ENCODE data around the gene STARD10. TPM values are rescaled to one million over a fixed set of nuclear protein-coding genes. Genes with fewer than 3 reads are reported as not detected.

STARD10 gene
- polyA plus RNA-seq, 2 of the 4 experiments (the other 2 are of a cell fraction) = 21.2 to 23.2 TPM

DNA sequence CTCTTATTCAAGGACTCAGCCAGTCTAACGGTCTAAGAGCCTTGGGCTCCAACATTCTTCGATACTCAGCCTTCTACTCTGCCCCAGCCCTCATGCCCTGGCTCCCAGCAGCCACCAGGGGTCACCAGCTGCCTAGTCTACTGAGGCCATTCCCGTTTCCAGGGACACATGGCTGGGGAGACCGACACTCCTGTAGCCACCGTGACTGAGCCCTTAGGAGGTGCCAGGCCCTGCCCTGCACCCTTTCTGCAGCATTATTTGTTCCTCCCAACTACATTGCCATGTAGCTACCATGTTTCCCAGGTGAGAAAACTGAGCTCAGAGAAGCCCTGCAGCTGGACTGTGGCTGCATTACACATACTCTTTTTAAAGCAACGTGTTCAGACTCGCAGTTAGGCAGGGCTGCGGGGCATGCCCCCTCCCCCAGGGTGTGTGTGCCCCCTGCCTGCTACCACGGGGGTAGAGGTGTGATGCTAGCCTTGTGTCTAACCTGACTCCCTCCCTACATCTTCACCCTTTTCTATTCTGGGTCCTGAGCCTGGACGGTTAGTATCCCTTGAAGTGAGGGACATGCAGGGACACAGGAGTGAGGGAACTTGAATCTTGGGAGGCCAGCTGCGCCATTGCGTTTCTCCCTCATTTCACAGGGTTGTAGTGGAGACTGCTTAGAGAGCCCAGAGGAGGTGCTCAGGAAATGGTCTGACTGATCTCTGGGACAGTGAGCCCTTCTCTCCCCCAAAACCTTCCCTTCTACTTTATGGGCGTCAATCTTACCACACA lies 37.9 kb upstream of the STARD10 start:
- ChIA-PET POLR2A (interaction anchor here (1.2 to 1.4 kb wide), 2 partner anchors 9 to 311 kb away, joined by 3 read pairs; partner anchors contain the start of gene FCHSD2), CTCF (interaction anchor here (0.6 to 15.7 kb wide), 64 partner anchors 9 to 1084 kb away, joined by 3 to 339 read pairs (median 4); partner anchors contain the start of genes FCHSD2, P2RY2 and STARD10)
- Histone ChIP-seq H3K4me3 (no peak overlapping the region), H3K4me2 (peak overlapping the region; percentile 20; the same call in 1 of the 3 replicates), H3K27ac (peak overlapping the region; percentile 32 to 75; a peak in 4 of 6 replicates), H3K4me1 (peaks cover 4% of the 10 kb centered on the region; the same call in 2 of the 3 replicates), H3K9me3 (no peaks in the 10 kb centered on the region)
- 52% methylated on average over 13 of the region's 13 CpGs for WGBS (ENCODE audit: missing lambda C conversion rate)
- FAIRE-seq = peak; percentile 67
- DNase-seq (ENCODE audit: low read depth in 1 of 2, low spot score in 1 of 2) = peak; percentile 74 to 77
- TF ChIP-seq, protein P1, sequence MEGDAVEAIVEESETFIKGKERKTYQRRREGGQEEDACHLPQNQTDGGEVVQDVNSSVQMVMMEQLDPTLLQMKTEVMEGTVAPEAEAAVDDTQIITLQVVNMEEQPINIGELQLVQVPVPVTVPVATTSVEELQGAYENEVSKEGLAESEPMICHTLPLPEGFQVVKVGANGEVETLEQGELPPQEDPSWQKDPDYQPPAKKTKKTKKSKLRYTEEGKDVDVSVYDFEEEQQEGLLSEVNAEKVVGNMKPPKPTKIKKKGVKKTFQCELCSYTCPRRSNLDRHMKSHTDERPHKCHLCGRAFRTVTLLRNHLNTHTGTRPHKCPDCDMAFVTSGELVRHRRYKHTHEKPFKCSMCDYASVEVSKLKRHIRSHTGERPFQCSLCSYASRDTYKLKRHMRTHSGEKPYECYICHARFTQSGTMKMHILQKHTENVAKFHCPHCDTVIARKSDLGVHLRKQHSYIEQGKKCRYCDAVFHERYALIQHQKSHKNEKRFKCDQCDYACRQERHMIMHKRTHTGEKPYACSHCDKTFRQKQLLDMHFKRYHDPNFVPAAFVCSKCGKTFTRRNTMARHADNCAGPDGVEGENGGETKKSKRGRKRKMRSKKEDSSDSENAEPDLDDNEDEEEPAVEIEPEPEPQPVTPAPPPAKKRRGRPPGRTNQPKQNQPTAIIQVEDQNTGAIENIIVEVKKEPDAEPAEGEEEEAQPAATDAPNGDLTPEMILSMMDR (IDR thresholded peaks at IDR 0.05) = peak; percentile 90
- TF ChIP-seq, protein P2, sequence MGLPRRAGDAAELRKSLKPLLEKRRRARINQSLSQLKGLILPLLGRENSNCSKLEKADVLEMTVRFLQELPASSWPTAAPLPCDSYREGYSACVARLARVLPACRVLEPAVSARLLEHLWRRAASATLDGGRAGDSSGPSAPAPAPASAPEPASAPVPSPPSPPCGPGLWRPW (IDR thresholded peaks at IDR 0.05) = no peak
- TF ChIP-seq CHD2 (IDR thresholded peaks at IDR 0.05; ENCODE audit: low read length, partially characterized antibody) (no peak), MYC (IDR thresholded peaks at IDR 0.05; ENCODE audit: borderline replicate concordance, low read length) (peak; percentile 45; the same call in 1 of the 2 replicates), RAD21 (conservative IDR thresholded peaks at IDR 0.05 in 1 of 2, IDR thresholded peaks at IDR 0.05 in 1 of 2) (peak; percentile 95 to 97), SMC3 (IDR thresholded peaks at IDR 0.05) (peak; percentile 95)
- TF ChIP-seq, protein P3, sequence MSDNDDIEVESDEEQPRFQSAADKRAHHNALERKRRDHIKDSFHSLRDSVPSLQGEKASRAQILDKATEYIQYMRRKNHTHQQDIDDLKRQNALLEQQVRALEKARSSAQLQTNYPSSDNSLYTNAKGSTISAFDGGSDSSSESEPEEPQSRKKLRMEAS (IDR thresholded peaks at IDR 0.05) = peak; percentile 70; the same call in 1 of the 2 replicates
- peak; percentile 93 to 96 for ATAC-seq

DNA sequence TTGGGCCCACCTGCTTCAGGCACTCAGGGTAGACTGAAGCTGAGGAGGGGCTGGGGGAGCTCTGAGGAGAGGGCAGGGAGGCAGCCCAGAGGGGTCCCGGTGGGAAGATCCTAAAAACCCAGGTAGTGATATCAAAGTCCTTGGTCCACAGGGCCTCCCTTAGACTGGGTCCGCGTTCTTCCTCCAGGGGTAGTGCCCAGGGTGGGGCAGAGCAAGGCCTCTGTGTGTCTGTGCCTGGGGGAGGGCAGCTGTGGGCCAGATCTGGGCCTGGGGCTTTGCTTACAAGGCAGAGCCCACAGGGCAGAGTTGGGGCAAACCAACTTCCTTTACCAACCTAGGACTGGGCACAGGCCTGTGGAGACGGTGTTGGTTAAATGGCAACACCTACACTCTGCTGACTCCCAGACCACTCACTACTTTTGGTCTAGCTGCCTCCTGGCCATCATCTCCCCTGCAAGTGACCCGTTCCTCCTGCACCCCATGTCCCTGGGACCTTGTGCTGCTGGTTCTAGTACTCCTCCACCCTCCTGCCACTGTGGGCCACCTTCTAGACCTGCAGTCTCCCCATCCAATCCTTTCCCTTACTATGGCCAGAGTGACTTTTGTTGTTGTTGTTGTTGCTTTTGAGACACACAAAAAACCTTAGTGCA lies 36.2 kb upstream of the STARD10 start:
- no peak for TF ChIP-seq FOSB (CRISPR knock-in tag; IDR thresholded peaks at IDR 0.05)
- Histone ChIP-seq H3K4me1 (peaks cover 4% of the 10 kb centered on the region; the same call in 2 of the 3 replicates), H3K4me2 (no peak overlapping the region), H3K27ac (no peak overlapping the region), H3K4me3 (no peak overlapping the region), H3K9me3 (no peaks in the 10 kb centered on the region)
- FAIRE-seq = no peak
- POLR2A ChIA-PET = no interaction called here
- no peak for ATAC-seq
- CTCF ChIA-PET = interaction anchor here (0.7 to 15.7 kb wide), 17 partner anchors 7 to 477 kb away, joined by 3 to 339 read pairs (median 23); partner anchors contain the start of genes ATG16L2 and FCHSD2
- whole genome bisulfite sequencing (ENCODE audit: missing lambda C conversion rate) = 84% methylated on average over 5 of the region's 5 CpGs
- no peak for DNase-seq (ENCODE audit: low read depth in 1 of 2, low spot score in 1 of 2)

DNA sequence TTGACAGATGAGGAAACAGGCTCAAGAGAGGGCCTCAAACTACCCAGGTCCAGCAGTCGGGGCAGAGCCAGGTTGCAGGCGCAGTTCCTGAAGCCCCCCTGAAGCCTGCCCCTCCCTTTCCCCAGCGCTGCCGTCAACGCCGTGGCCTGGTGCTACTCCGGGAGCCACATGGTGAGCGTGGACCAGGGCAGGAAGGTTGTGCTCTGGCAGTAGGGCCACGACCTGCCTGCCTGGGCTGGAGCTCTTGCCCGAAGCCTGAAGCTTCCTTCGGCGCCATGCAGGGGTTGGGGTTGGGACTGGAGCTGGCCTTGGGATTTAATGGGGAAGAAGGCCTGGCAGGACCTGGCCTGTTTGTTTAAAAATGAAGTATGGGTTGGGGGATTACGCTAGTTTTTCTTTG lies 35.3 kb upstream of the STARD10 start:
- WGBS (ENCODE audit: missing lambda C conversion rate) = 99% methylated on average over 10 of the region's 13 CpGs
- DNase-seq (ENCODE audit: low read depth in 1 of 2, low spot score in 1 of 2) = no peak
- Histone ChIP-seq H3K4me1 (peaks cover 4% of the 10 kb centered on the region; the same call in 2 of the 3 replicates), H3K4me2 (no peak overlapping the region), H3K27ac (no peak overlapping the region), H3K9me3 (no peaks in the 10 kb centered on the region), H3K4me3 (no peak overlapping the region)
- ChIA-PET POLR2A (no interaction called here), CTCF (interaction anchor here (0.7 to 15.7 kb wide), 11 partner anchors 9 to 459 kb away, joined by 3 to 339 read pairs (median 30); partner anchors contain the start of gene ATG16L2)
- TF ChIP-seq JUNB (IDR thresholded peaks at IDR 0.05) (no peak), FOXS1 (CRISPR knock-in tag; IDR thresholded peaks at IDR 0.05) (no peak), NFE2L2 (conservative IDR thresholded peaks at IDR 0.05; ENCODE audit: low read length) (no peak), ESRRA (IDR thresholded peaks at IDR 0.05; ENCODE audit: borderline replicate concordance, low read length) (no peak), CHD4 (IDR thresholded peaks at IDR 0.05; ENCODE audit: borderline replicate concordance) (no peak), ZSCAN20 (CRISPR knock-in tag; IDR thresholded peaks at IDR 0.05) (no peak), BHLHE40 (IDR thresholded peaks at IDR 0.05; ENCODE audit: low read depth, low read length) (no peak), HOXB5 (CRISPR knock-in tag; IDR thresholded peaks at IDR 0.05) (no peak), MAZ (IDR thresholded peaks at IDR 0.05; ENCODE audit: borderline replicate concordance, low read depth, low read length) (no peak), TP53 (CRISPR knock-in tag; IDR thresholded peaks at IDR 0.05) (no peak), EHF (CRISPR knock-in tag; IDR thresholded peaks at IDR 0.05) (no peak)
- TF ChIP-seq, protein P4, sequence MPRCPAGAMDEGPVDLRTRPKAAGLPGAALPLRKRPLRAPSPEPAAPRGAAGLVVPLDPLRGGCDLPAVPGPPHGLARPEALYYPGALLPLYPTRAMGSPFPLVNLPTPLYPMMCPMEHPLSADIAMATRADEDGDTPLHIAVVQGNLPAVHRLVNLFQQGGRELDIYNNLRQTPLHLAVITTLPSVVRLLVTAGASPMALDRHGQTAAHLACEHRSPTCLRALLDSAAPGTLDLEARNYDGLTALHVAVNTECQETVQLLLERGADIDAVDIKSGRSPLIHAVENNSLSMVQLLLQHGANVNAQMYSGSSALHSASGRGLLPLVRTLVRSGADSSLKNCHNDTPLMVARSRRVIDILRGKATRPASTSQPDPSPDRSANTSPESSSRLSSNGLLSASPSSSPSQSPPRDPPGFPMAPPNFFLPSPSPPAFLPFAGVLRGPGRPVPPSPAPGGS (IDR thresholded peaks at IDR 0.05) = no peak
- TF ChIP-seq, protein P5, sequence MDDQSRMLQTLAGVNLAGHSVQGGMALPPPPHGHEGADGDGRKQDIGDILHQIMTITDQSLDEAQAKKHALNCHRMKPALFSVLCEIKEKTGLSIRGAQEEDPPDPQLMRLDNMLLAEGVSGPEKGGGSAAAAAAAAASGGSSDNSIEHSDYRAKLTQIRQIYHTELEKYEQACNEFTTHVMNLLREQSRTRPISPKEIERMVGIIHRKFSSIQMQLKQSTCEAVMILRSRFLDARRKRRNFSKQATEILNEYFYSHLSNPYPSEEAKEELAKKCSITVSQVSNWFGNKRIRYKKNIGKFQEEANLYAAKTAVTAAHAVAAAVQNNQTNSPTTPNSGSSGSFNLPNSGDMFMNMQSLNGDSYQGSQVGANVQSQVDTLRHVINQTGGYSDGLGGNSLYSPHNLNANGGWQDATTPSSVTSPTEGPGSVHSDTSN (IDR thresholded peaks at IDR 0.05) = no peak
- TF ChIP-seq, protein P6, sequence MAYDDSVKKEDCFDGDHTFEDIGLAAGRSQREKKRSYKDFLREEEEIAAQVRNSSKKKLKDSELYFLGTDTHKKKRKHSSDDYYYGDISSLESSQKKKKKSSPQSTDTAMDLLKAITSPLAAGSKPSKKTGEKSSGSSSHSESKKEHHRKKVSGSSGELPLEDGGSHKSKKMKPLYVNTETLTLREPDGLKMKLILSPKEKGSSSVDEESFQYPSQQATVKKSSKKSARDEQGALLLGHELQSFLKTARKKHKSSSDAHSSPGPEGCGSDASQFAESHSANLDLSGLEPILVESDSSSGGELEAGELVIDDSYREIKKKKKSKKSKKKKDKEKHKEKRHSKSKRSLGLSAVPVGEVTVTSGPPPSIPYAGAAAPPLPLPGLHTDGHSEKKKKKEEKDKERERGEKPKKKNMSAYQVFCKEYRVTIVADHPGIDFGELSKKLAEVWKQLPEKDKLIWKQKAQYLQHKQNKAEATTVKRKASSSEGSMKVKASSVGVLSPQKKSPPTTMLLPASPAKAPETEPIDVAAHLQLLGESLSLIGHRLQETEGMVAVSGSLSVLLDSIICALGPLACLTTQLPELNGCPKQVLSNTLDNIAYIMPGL (CRISPR knock-in tag; IDR thresholded peaks at IDR 0.05; ENCODE audit: borderline replicate concordance) = no peak
- TF ChIP-seq, protein P7, sequence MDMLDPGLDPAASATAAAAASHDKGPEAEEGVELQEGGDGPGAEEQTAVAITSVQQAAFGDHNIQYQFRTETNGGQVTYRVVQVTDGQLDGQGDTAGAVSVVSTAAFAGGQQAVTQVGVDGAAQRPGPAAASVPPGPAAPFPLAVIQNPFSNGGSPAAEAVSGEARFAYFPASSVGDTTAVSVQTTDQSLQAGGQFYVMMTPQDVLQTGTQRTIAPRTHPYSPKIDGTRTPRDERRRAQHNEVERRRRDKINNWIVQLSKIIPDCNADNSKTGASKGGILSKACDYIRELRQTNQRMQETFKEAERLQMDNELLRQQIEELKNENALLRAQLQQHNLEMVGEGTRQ (IDR thresholded peaks at IDR 0.05) = no peak
- FAIRE-seq = no peak
- ATAC-seq = no peak
